ENCODE data around the gene CALML3.
"Not testable (repeated sequence)": the region's sequence is repeated elsewhere in the genome, so short reads cannot be mapped to it uniquely, and the experiment has no call there.

CALML3 gene

GRCh38 chr10:5524641-5525560 is at the start of gene CALML3:
Gene CALML3 (plus strand): TSS chr10:5524961. CDS start chr10:5525086, 125 bp downstream.
- DNase-seq (ENCODE audit: low spot score) (no peak), FAIRE-seq (no peak)

- DNase-seq (ENCODE audit: low spot score); FAIRE-seq: not testable (repeated sequence)
Measured at GRCh38 chr10:5475088-5475487, 49.7 kb upstream of the CALML3 start.

- not testable (repeated sequence) for DNase-seq (ENCODE audit: low spot score); FAIRE-seq
Measured at GRCh38 chr10:5475974-5476807, 48.6 kb upstream of the CALML3 start.

GRCh38 chr10:5476918-5477525 is 47.7 kb upstream of the CALML3 start:
- DNase-seq (ENCODE audit: low spot score) (no peak), FAIRE-seq (no peak)

GRCh38 chr10:5477948-5478693 is 46.6 kb upstream of the CALML3 start:
- DNase-seq (ENCODE audit: low spot score) (no peak), FAIRE-seq (no peak)

GRCh38 chr10:5478694-5479305 is 46.0 kb upstream of the CALML3 start:
- no peak for DNase-seq (ENCODE audit: low spot score)
- no peak for FAIRE-seq

- FAIRE-seq (no peak), DNase-seq (ENCODE audit: low spot score) (no peak)
Measured at GRCh38 chr10:5479481-5480161, 45.1 kb upstream of the CALML3 start.

GRCh38 chr10:5480162-5480941 is 44.4 kb upstream of the CALML3 start:
- DNase-seq (ENCODE audit: low spot score) (no peak), FAIRE-seq (no peak)

GRCh38 chr10:5481121-5481520 is 43.6 kb upstream of the CALML3 start:
- no peak for DNase-seq (ENCODE audit: low spot score)
- no peak for FAIRE-seq

- DNase-seq (ENCODE audit: low spot score) (no peak), FAIRE-seq (no peak)
Measured at GRCh38 chr10:5482016-5482415, 42.7 kb upstream of the CALML3 start.

GRCh38 chr10:5484205-5484604 is 40.6 kb upstream of the CALML3 start:
- DNase-seq (ENCODE audit: low spot score), result no peak
- FAIRE-seq, result no peak

- FAIRE-seq, result no peak
- no peak for DNase-seq (ENCODE audit: low spot score)
Measured at GRCh38 chr10:5485290-5485689, 39.5 kb upstream of the CALML3 start.

- DNase-seq (ENCODE audit: low spot score), result no peak
- FAIRE-seq, result no peak
Measured at GRCh38 chr10:5485948-5486852, 38.6 kb upstream of the CALML3 start.

- no peak for DNase-seq (ENCODE audit: low spot score)
- no peak for FAIRE-seq
Measured at GRCh38 chr10:5486853-5487235, 37.9 kb upstream of the CALML3 start.

- FAIRE-seq (no peak), DNase-seq (ENCODE audit: low spot score) (no peak)
Measured at GRCh38 chr10:5488272-5489161, 36.2 kb upstream of the CALML3 start.

- no peak for FAIRE-seq
- no peak for DNase-seq (ENCODE audit: low spot score)
Measured at GRCh38 chr10:5490032-5490431, 34.7 kb upstream of the CALML3 start.

Data from RCC 7860 (cell line).